PFSK-1 (cell line): Measurements from ENCODE around the gene PTPRT.
A peak's percentile ranks its signal among the peaks of the same experiment; 100 is the strongest.

ENCODE experiments used
- FOXP2 ChIP-seq: optimal IDR thresholded peaks from 2 replicates; pipeline ENCODE3; 2011; ENCODE audit warnings: borderline replicate concordance, control low read depth, inconsistent platforms; ENCODE audit not compliant: insufficient read depth; ENCODE audit errors: extremely low read length, extremely low read depth
- POLR2AphosphoS5 ChIP-seq: IDR thresholded peaks from 2 replicates; pipeline ENCODE4 v1.6.1; 2012; ENCODE audit warnings: low read depth, mild to moderate bottlenecking, control low read depth, low read length, moderate library complexity
- REST ChIP-seq, 2 experiments: IDR thresholded peaks; 2 replicates each; pipeline versions ENCODE4 v1.6.1 to v1.8.0; 2011 to 2012; ENCODE audit warnings: low read depth in 2 of 2, low read length in 2 of 2, control low read depth in 1 of 2, inconsistent platforms in 1 of 2, mild to moderate bottlenecking in 1 of 2, moderate library complexity in 1 of 2; ENCODE audit not compliant: insufficient read depth in 1 of 2
- SIN3A ChIP-seq: IDR thresholded peaks from 2 replicates; pipeline ENCODE4 v1.6.1; 2012; ENCODE audit warnings: mild to moderate bottlenecking, low read length, moderate library complexity, borderline replicate concordance; ENCODE audit not compliant: insufficient read depth
- TAF1 ChIP-seq: IDR thresholded peaks from 2 replicates; pipeline ENCODE4 v1.6.1; 2012; ENCODE audit warnings: low read length, control low read depth, borderline replicate concordance; ENCODE audit not compliant: insufficient read depth

The PTPRT gene

GRCh38 chr20:42192321-42192720, 997.4 kb downstream of the PTPRT start:
- no peak for TF ChIP-seq FOXP2

- no peak for TF ChIP-seq TAF1
- TF ChIP-seq POLR2AphosphoS5 = no peak
- no peak for TF ChIP-seq SIN3A
- TF ChIP-seq REST (IDR thresholded peaks at IDR 0.05; ENCODE audit: insufficient read depth in 1 of 2, low read depth in 2 of 2, low read length in 2 of 2) = no peak
- TF ChIP-seq FOXP2 = no peak
Observed at GRCh38 chr20:42191140-42191860, 998.4 kb downstream of the PTPRT start.

GRCh38 chr20:42190084-42190483, 999.6 kb downstream of the PTPRT start:
- no peak for TF ChIP-seq TAF1
- TF ChIP-seq FOXP2 = no peak
- TF ChIP-seq POLR2AphosphoS5 = no peak
- TF ChIP-seq SIN3A = no peak
- TF ChIP-seq REST (IDR thresholded peaks at IDR 0.05; ENCODE audit: insufficient read depth in 1 of 2, low read depth in 2 of 2, low read length in 2 of 2) = no peak

- TF ChIP-seq REST (IDR thresholded peaks at IDR 0.05; ENCODE audit: insufficient read depth in 1 of 2, low read depth in 2 of 2, low read length in 2 of 2) (no peak), POLR2AphosphoS5 (no peak), SIN3A (no peak), FOXP2 (no peak)
Observed at GRCh38 chr20:42186337-42186736, 1003.4 kb downstream of the PTPRT start.

GRCh38 chr20:42183147-42183546, 1006.6 kb downstream of the PTPRT start:
- no peak for TF ChIP-seq TAF1
- peak in 1 of 2 experiments; percentile 72; a peak in 2 of 4 replicates for TF ChIP-seq REST (IDR thresholded peaks at IDR 0.05; ENCODE audit: insufficient read depth in 1 of 2, low read depth in 2 of 2, low read length in 2 of 2)
